ACC112 (cell line): ENCODE data around the gene RIPOR2.
"Not testable (repeated sequence)": the region's sequence is repeated elsewhere in the genome, so short reads cannot be mapped to it uniquely, and the experiment has no call there.

Experiments
- H2AFZ ChIP-seq: fragments of 200-600 bp; sonication (generic); one replicate; pipeline ENCODE4 v1.6.0; 2017; ENCODE audit warnings: antibody characterized with exemption, low read length; ENCODE audit not compliant: unreplicated experiment
- H3K27ac ChIP-seq: fragments of 200-600 bp; sonication (generic); 2 replicates; pipeline ENCODE4 v1.5.1; 2014; ENCODE audit warnings: low read depth, mild to moderate bottlenecking, antibody characterized with exemption, low read length, moderate library complexity
- H3K27me3 ChIP-seq: fragments of 200-600 bp; sonication (generic); 2 replicates; pipeline ENCODE4 v1.6.1; 2014; ENCODE audit warnings: mild to moderate bottlenecking, antibody characterized with exemption, low read length, moderate library complexity, mixed read lengths; ENCODE audit not compliant: insufficient read depth
- H3K36me3 ChIP-seq: fragments of 200-600 bp; sonication (generic); 2 replicates; pipeline ENCODE4 v1.6.1; 2016; ENCODE audit warnings: mild to moderate bottlenecking, antibody characterized with exemption, low read length, moderate library complexity, mixed read lengths; ENCODE audit not compliant: insufficient read depth
- H3K4me1 ChIP-seq: fragments of 200-600 bp; sonication (generic); one replicate; pipeline ENCODE4 v1.6.1; 2016; ENCODE audit warnings: low read length, mixed read lengths; ENCODE audit not compliant: insufficient read depth, unreplicated experiment, control insufficient read depth
- H3K4me3 ChIP-seq: fragments of 200-600 bp; sonication (generic); 2 replicates; pipeline ENCODE4 v1.5.1; 2014; ENCODE audit warnings: mild to moderate bottlenecking, low read depth, low read length
- H3K79me2 ChIP-seq: fragments of 200-600 bp; sonication (generic); one replicate; pipeline ENCODE4 v1.6.0; 2016; ENCODE audit warnings: low read length; ENCODE audit not compliant: control insufficient read depth, unreplicated experiment, insufficient read depth

Gene RIPOR2

DNA sequence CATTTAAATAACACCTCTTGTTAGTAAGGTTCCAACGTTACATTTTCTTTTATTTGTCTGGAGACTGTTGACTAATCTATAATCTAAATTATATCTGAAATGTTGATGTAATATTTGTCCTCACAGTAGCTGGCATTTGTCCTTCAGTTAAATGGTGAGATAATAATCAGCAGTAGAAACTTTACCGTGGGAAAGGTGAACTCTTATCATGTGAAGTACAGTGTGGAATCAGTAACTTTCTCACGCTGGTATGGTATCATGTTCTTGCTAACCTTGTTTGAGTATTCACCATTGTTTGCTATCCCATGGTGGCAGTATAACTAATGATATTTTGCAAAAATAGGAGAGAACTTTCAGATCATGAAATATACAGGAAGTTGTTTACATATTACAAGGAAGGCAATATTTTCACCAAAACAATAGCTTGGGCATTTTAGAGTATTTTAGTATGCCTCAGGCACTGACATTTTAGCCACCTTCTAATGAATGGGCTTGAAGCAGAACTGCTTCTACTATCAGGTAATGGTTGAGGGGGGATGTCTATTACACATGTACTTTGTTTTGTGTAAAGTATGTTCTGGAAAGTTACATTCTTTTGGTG, 156.2 kb downstream of the RIPOR2 start:
- Histone ChIP-seq H3K27ac (no peak overlapping the region), H2AFZ (no peak overlapping the region), H3K4me3 (no peak overlapping the region), H3K36me3 (peaks cover 39% of the 10 kb centered on the region), H3K79me2 (peaks cover 60% of the 10 kb centered on the region), H3K4me1 (peaks cover 22% of the 10 kb centered on the region), H3K27me3 (no peaks in the 10 kb centered on the region)

DNA sequence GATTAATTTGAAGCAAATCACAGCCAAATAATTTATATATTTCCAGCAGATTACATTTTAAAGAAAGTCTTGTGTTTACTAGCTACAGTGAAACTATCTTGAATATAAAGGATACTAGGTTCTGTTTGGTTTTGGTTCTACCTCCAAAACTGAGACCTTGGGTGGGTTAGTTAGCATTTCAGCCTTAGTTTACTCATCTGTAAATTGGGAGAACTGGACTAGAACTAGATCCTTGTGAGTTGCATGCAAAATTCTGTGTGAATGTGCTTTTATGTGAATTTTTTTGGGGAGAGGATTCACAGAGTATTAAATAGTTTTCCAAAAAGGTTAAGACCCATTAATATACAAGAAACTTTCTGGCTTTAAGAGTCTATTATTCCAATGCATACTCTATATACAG, 156.9 kb downstream of the RIPOR2 start:
- Histone ChIP-seq H3K27ac (no peak overlapping the region), H3K36me3 (peaks cover 33% of the 10 kb centered on the region), H3K4me1 (peaks cover 22% of the 10 kb centered on the region)

DNA sequence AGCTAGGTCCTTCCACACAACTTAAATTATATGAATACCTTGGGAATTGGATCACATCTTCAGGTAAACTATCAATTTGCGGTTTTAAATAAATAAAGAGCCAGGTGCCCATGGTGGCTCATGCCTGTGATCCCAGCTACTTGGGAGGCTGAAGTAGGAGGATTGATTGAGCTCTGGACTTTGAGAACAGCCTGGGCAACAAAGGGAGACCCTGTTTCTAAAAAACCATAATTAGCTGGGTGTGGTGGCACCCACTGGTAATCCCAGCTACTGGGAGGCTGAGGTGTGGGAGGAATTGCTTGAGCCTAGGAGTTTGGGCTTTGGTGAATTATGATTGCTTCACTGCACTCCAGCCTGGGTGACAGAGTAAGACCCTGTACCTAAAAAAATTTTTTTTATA, 157.6 kb downstream of the RIPOR2 start:
- H3K4me3 ChIP-seq, result peak overlapping the region; percentile 98
- H3K4me1 ChIP-seq, result peaks cover 22% of the 10 kb centered on the region
- peaks cover 31% of the 10 kb centered on the region for H3K36me3 ChIP-seq

More for the DNA sequence above, 156.9 kb downstream of the RIPOR2 start:
- H3K79me2 ChIP-seq, result peaks cover 60% of the 10 kb centered on the region
- no peaks in the 10 kb centered on the region for H3K27me3 ChIP-seq
- H2AFZ ChIP-seq, result no peak overlapping the region
- no peak overlapping the region for H3K4me3 ChIP-seq

DNA sequence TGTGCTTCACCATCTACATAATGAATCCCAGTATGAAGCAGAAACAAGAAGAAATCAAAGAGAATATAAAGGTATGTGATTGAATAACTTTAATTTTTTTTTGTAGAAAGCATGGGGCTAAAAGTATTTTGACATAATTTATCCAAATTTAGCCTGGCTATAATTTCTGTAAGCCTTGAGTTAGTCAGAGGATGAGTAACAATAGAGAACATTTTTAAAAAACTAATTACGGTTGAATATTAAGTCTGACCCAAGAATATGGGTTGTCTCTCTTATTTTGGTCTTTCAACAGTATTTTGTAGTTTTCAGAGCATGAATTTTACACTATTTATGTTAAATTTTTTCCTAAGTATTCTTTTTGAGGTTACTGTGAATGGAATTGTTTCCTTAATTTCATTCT, 158.5 kb downstream of the RIPOR2 start:
- peaks cover 60% of the 10 kb centered on the region for H3K79me2 ChIP-seq
- H3K27ac ChIP-seq, result no peak overlapping the region
- H3K4me1 ChIP-seq, result peaks cover 22% of the 10 kb centered on the region
- no peak overlapping the region for H2AFZ ChIP-seq
- H3K27me3 ChIP-seq, result no peaks in the 10 kb centered on the region
- H3K4me3 ChIP-seq, result peak overlapping the region; percentile 98
- peaks cover 22% of the 10 kb centered on the region for H3K36me3 ChIP-seq

More for the DNA sequence above, 157.6 kb downstream of the RIPOR2 start:
- Histone ChIP-seq H2AFZ (no peak overlapping the region), H3K79me2 (peaks cover 60% of the 10 kb centered on the region), H3K27me3 (no peaks in the 10 kb centered on the region), H3K27ac (no peak overlapping the region)

DNA sequence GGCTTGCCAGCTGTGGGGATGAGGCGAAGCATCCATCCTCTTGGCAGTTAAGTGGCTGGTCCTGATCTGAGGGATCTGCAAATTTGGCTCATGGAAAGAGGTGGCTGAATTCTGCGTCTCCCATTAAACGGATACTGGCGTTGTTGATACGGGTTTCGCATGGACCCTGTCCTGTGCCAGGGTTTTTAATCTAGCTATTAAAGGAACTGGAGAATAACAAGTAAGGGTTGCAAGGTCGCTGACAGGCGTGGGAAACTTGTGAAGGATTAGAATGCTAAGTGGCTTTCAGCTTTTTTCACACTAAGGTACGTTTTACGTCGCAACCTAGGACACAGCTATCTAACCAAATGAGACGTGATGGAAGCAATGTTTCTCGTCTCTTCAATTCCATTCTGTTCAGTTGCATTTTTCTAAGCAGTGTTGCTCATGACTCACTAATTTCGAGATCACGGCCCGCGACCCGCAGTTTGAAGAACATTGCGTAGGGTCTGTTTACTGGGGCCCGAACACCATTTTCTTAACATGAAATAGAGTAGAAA, 160.2 kb downstream of the RIPOR2 start:
- Histone ChIP-seq H3K27me3 (no peaks in the 10 kb centered on the region), H3K27ac (peak overlapping the region; percentile 96), H3K36me3 (peaks cover 12% of the 10 kb centered on the region; the same call in 1 of the 2 replicates), H3K4me1 (peaks cover 22% of the 10 kb centered on the region), H2AFZ (peak overlapping the region; percentile 98), H3K4me3 (peak overlapping the region; percentile 98), H3K79me2 (peaks cover 53% of the 10 kb centered on the region)

DNA sequence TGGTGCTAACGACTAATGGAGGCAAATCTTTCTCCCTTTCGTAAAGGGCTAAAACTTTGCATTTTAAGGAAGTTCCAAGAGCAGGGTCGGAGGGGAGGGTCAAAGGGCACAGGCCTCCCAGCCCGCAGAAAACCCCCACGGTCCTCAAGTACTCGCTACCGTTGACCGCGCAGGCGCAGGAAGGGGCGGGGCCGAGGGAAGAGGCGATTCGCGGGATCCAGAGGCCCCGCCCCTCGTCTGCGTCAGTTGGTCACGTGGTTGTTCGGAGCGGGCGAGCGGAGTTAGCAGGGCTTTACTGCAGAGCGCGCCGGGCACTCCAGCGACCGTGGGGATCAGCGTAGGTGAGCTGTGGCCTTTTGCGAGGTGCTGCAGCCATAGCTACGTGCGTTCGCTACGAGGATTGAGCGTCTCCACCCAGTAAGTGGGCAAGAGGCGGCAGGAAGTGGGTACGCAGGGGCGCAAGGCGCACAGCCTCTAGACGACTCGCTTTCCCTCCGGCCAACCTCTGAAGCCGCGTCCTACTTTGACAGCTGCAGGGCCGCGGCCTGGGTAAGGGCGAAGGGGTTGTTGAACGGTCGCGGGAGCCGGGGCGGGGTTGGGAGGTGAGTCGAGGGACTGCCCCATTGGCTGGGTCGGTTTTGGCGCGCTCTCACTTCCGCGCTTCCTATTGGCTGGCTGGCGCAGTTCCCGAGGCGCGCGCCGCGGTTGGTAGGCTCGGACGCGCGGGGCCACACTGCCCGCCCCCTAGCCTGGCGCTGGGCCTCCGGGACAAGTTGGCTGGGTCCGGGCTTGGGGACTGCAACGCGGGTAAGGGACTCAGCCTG, 160.9 kb downstream of the RIPOR2 start, which contains the start of gene GMNN:
Gene GMNN, plus strand, starts transcription at position 242 of the 824 bp plus-strand sequence. CDS start 2,310 bp downstream, outside the sequence.
- Histone ChIP-seq H3K27ac (peak within 1 kb of the TSS; percentile 96), H2AFZ (peak within 1 kb of the TSS; percentile 100), H3K27me3 (no peaks in the 10 kb centered on the region), H3K4me3 (peak within 1 kb of the TSS; percentile 98), H3K36me3 (peaks cover 5% of the 10 kb centered on the region; the same call in 1 of the 2 replicates), H3K4me1 (peaks cover 20% of the 10 kb centered on the region), H3K79me2 (peaks cover 47% of the 10 kb centered on the region)

DNA sequence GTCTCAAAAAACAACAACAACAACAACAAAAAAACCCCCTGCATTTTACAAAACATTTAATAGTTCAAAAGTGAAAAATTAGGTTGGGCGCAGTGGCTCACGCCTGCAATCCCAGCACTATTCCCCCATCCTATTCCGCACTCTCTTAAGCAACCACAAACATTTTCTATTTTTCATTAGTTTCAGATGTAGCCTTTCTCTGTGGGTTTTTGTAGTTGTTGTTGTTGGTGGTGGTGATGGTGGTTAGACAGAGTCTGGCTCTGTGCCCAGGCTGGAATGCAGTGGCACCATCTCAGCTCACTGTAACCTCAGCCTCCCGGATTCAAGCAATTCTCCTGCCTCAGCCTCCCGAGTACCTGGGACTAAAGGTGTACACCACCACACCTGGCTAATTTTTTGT, 167.4 kb downstream of the RIPOR2 start:
- H3K36me3 ChIP-seq, result no peaks in the 10 kb centered on the region
- H3K79me2 ChIP-seq, result no peaks in the 10 kb centered on the region
- no peak overlapping the region for H3K27ac ChIP-seq
- no peak overlapping the region for H2AFZ ChIP-seq
- no peak overlapping the region for H3K4me3 ChIP-seq
- H3K4me1 ChIP-seq, result no peaks in the 10 kb centered on the region
- H3K27me3 ChIP-seq, result no peaks in the 10 kb centered on the region

DNA sequence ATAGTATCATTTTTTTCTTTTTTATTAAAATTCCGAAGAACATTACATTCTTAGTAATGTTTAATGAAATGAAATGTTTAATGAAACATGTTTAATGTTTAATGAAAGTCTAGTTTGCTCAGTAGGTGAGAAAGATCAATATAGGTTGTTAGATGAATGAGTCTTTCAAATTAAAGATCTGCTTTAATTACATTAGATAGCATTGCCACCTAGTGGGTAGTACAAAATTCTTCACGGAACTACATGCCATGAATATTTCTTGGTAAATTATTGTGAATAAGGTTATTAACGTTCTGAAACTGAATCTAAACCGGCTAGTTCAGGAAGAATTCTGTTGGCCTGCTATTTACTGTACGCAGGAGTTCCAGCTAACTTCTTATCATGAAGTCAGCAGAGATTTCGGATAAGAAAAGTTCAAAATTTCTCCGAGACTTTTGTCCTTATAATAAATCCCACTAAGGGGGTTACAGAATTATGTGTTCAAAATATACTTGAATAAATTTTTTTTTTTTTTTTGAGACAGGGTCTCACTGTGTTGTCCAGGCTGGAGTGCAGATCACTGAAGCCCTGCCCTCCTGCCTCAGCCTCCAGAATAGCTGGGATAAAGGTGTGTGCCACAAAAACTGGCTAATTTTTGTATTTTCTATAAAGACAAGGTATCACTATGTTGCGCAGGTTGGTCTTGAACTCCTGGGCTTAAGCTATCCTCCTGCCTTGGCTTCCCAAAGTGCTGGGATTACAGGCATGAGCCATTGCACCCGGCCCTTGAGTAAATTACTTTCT, 168.9 kb downstream of the RIPOR2 start:
- no peak overlapping the region for H3K27ac ChIP-seq
- H3K36me3 ChIP-seq, result no peaks in the 10 kb centered on the region
- H3K27me3 ChIP-seq, result no peaks in the 10 kb centered on the region
- H2AFZ ChIP-seq, result peak overlapping the region; percentile 39
- no peak overlapping the region for H3K4me3 ChIP-seq
- no peaks in the 10 kb centered on the region for H3K4me1 ChIP-seq
- H3K79me2 ChIP-seq, result no peaks in the 10 kb centered on the region

DNA sequence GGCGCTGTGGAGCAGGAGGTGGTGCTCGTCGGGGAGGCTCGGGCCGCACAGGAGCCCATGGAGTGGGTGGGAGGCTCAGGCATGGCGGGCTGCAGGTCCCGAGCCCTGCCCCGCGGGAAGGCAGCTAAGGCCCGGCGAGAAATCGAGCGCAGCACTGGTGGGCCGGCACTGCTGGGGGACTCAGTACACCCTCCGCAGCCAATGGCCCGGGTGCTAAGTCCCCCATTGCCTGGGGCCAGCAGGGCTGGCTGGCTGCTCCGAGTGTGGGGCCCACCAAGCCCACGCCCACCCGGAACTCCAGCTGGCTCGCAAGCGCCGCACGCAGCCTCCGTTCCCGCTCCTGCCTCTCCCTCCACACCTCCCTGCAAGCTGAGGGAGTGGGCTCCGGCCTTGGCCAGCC, 169.8 kb downstream of the RIPOR2 start:
- not testable (repeated sequence) for H3K36me3 ChIP-seq, H3K4me1 ChIP-seq, H3K27ac ChIP-seq, H3K79me2 ChIP-seq, H3K4me3 ChIP-seq, H3K27me3 ChIP-seq, H2AFZ ChIP-seq
